ENCODE results near the gene CLCN3. TPM values are rescaled to one million over a fixed set of nuclear protein-coding genes. Genes with fewer than 3 reads are reported as not detected.

The CLCN3 gene
- total and polyA plus RNA-seq, 2 experiments from 2014 or later = 10.9 to 22.9 TPM

- Mint-ChIP-seq H3K9me3 (no peaks in the 10 kb centered on the region; the same call in 2 of the 3 replicates), H3K36me3 (ENCODE audit: low read depth) (no peaks in the 10 kb centered on the region; the same call in 2 of the 3 replicates), H3K27ac (no peak overlapping the region), H3K4me1 (peaks cover 26% of the 10 kb centered on the region; the same call in 2 of the 3 replicates), H3K27me3 (ENCODE audit: insufficient read depth, low read depth, poor library complexity) (no peaks in the 10 kb centered on the region), H3K4me3 (no peak overlapping the region)
- no peaks in the 10 kb centered on the region for H3K9me2 ChIP-seq (ENCODE audit: insufficient read depth)
- no peak overlapping the region for H2AFZ ChIP-seq
- H4K20me1 ChIP-seq (replicated peaks; ENCODE audit: insufficient read depth) = no peaks in the 10 kb centered on the region
- TF ChIP-seq EZH2 (IDR thresholded peaks at IDR 0.05; ENCODE audit: low read depth, unreplicated experiment) (no peak), ETS1 (IDR thresholded peaks at IDR 0.05) (no peak), POLR2AphosphoS5 (IDR thresholded peaks at IDR 0.05; ENCODE audit: low read depth) (no peak), ZNF331 (CRISPR knock-in tag; IDR thresholded peaks at IDR 0.05; ENCODE audit: low read depth) (no peak), CTCF (conservative IDR thresholded peaks at IDR 0.05; ENCODE audit: low read depth in 2 of 2) (no peak), ZNF114 (CRISPR knock-in tag; IDR thresholded peaks at IDR 0.05) (no peak), EZH2phosphoT487 (IDR thresholded peaks at IDR 0.05; ENCODE audit: unreplicated experiment) (no peak), JUNB (IDR thresholded peaks at IDR 0.05; ENCODE audit: unreplicated experiment) (no peak), NANOG (IDR thresholded peaks at IDR 0.05; ENCODE audit: borderline replicate concordance) (no peak), REST (IDR thresholded peaks at IDR 0.05; ENCODE audit: unreplicated experiment) (no peak), STAT1 (IDR thresholded peaks at IDR 0.05; ENCODE audit: unreplicated experiment) (no peak), ZNF462 (CRISPR knock-in tag; IDR thresholded peaks at IDR 0.05) (no peak), CREB1 (CRISPR knock-in tag; IDR thresholded peaks at IDR 0.05; ENCODE audit: low read depth) (no peak)
- no peak overlapping the region for H3K27ac ChIP-seq (ENCODE audit: low read depth)
- H3K27me3 ChIP-seq (ENCODE audit: insufficient read depth) = no peaks in the 10 kb centered on the region
- H3F3A ChIP-seq (replicated peaks; ENCODE audit: low read depth) = no peaks in the 10 kb centered on the region
- H3K4me1 ChIP-seq (ENCODE audit: insufficient read depth) = peaks cover 18% of the 10 kb centered on the region
- DNase-seq (ENCODE audit: low spot score) (no peak), ATAC-seq (no peak)
- no peaks in the 10 kb centered on the region for H3K36me3 ChIP-seq (ENCODE audit: insufficient read depth)
- no peak overlapping the region for H3K4me3 ChIP-seq
- H3K79me2 ChIP-seq (replicated peaks; ENCODE audit: insufficient read depth) = peaks cover 44% of the 10 kb centered on the region
- H3K4me2 ChIP-seq = no peak overlapping the region
Measured at GRCh38 chr4:169657470-169658107, 37.2 kb downstream of the CLCN3 start.

Measured in GM23338 (cell line).